Measurements from ENCODE around the gene SPEF2.

Gene SPEF2

GRCh38 chr5:35778259-35778769 lies 160.7 kb downstream of the SPEF2 start:
- Histone ChIP-seq H3K27me3 (ENCODE audit: insufficient read depth, poor library complexity, severe bottlenecking) (no peaks in the 10 kb centered on the region), H3K27ac (replicated peaks) (no peak overlapping the region), H3K4me3 (replicated peaks; ENCODE audit: insufficient read depth, low read length) (no peak overlapping the region)
- TF ChIP-seq POLR2AphosphoS5 (IDR thresholded peaks at IDR 0.05; ENCODE audit: low read depth), result no peak
- TF ChIP-seq REST (IDR thresholded peaks at IDR 0.05; ENCODE audit: insufficient replicate concordance, low read depth), result no peak
- no peak for TF ChIP-seq GABPA (IDR thresholded peaks at IDR 0.05; ENCODE audit: low read depth)
- TF ChIP-seq SPI1 (IDR thresholded peaks at IDR 0.05; ENCODE audit: borderline replicate concordance, low read depth), result no peak
- no peak for TF ChIP-seq CTCF (IDR thresholded peaks at IDR 0.05; ENCODE audit: insufficient read depth, low read length)
- DNase-seq (ENCODE audit: low read depth in 1 of 2, low spot score in 1 of 2), result no peak

GRCh38 chr5:35780236-35780635 lies 162.6 kb downstream of the SPEF2 start:
- H3K27me3 ChIP-seq (ENCODE audit: insufficient read depth, poor library complexity, severe bottlenecking), result no peaks in the 10 kb centered on the region
- TF ChIP-seq REST (IDR thresholded peaks at IDR 0.05; ENCODE audit: insufficient replicate concordance, low read depth), result no peak
- no peak for TF ChIP-seq GABPA (IDR thresholded peaks at IDR 0.05; ENCODE audit: low read depth)
- H3K4me3 ChIP-seq (replicated peaks; ENCODE audit: insufficient read depth, low read length), result no peak overlapping the region
- no peak overlapping the region for H3K27ac ChIP-seq (replicated peaks)
- DNase-seq (ENCODE audit: low read depth in 1 of 2, low spot score in 1 of 2), result no peak

- Histone ChIP-seq H3K4me3 (replicated peaks; ENCODE audit: insufficient read depth, low read length) (no peak overlapping the region), H3K27ac (replicated peaks) (no peak overlapping the region), H3K27me3 (ENCODE audit: insufficient read depth, poor library complexity, severe bottlenecking) (no peaks in the 10 kb centered on the region)
- DNase-seq (ENCODE audit: low read depth in 1 of 2, low spot score in 1 of 2), result no peak
- TF ChIP-seq CTCF (IDR thresholded peaks at IDR 0.05; ENCODE audit: insufficient read depth, low read length) (no peak), POLR2AphosphoS5 (IDR thresholded peaks at IDR 0.05; ENCODE audit: low read depth) (no peak), SPI1 (IDR thresholded peaks at IDR 0.05; ENCODE audit: borderline replicate concordance, low read depth) (no peak), REST (IDR thresholded peaks at IDR 0.05; ENCODE audit: insufficient replicate concordance, low read depth) (no peak), GABPA (IDR thresholded peaks at IDR 0.05; ENCODE audit: low read depth) (no peak)
These were observed 163.6 kb downstream of the SPEF2 start for GRCh38 chr5:35781181-35781790.

Data from HL-60 (cell line).